Esophagus muscularis mucosa (tissue), 3 donors: ENCODE measurements around the gene TENT5A.

ENCODE experiments used
- POLR2A ChIP-seq: fragments of 450-650 bp; IDR thresholded peaks from one replicate; pipeline ENCODE4 v1.6.1; 2017; ENCODE audit warnings: antibody characterized with exemption, moderate library complexity, mild to moderate bottlenecking, low read depth
- TF ChIP-seq, protein P1 (sequence below), 3 experiments: fragments of 200-600 bp in 2 of 3; fragments of 450-650 bp in 1 of 3; sonication (generic) in 2 of 3; IDR thresholded peaks; one replicate each; pipeline ENCODE4 v1.5.1; 2017 to 2019; ENCODE audit warnings: antibody characterized with exemption in 3 of 3, mild to moderate bottlenecking in 2 of 3, moderate library complexity in 1 of 3

DNA sequence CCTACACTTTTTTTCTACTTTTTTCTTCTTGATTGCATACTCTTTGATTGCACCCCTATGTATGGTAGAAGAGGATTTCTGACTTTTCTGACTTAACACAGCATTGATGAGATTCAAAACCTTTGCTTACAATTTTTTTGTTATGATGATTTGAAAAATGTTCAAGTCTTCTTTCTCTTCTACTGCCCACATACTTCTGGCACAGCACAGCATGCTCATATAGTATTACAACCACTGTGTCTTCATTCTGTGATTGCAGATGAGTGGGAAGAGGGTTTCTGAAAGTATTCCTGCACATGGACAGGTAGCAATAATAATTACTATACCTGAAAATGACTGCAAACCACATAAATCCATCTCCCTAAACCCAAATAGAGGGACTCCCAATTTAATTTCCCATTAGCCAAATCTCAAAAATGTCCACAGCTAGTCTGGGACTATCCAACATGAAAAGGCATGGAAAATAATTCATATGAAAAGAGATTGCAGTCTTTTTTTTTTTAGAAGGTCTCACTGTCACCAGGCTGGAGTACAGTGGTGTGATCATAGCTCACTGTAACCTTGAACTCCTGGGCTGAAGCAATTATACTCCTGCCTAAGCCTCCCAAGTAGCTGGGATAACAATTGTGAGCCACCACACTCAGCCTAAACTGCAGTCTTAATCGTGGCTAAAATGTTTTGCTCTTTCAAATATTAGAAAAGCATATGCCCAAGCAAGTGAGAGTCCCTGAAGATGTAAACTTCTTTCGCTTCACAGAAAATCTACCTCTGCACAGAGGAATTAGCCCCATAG lies 15.9 kb upstream of the TENT5A start:
- TF ChIP-seq, protein P1, sequence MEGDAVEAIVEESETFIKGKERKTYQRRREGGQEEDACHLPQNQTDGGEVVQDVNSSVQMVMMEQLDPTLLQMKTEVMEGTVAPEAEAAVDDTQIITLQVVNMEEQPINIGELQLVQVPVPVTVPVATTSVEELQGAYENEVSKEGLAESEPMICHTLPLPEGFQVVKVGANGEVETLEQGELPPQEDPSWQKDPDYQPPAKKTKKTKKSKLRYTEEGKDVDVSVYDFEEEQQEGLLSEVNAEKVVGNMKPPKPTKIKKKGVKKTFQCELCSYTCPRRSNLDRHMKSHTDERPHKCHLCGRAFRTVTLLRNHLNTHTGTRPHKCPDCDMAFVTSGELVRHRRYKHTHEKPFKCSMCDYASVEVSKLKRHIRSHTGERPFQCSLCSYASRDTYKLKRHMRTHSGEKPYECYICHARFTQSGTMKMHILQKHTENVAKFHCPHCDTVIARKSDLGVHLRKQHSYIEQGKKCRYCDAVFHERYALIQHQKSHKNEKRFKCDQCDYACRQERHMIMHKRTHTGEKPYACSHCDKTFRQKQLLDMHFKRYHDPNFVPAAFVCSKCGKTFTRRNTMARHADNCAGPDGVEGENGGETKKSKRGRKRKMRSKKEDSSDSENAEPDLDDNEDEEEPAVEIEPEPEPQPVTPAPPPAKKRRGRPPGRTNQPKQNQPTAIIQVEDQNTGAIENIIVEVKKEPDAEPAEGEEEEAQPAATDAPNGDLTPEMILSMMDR (IDR thresholded peaks at IDR 0.05): no peak
- TF ChIP-seq POLR2A: no peak
